Spleen (tissue), 7 donors: ENCODE data around the gene CPSF4.

Source experiments
- POLR2A ChIP-seq, 3 donors: fragments of 450-650 bp; IDR thresholded peaks; one replicate each; pipeline ENCODE4 v1.5.1; 2017; ENCODE audit warnings: antibody characterized with exemption in 3 of 3, mild to moderate bottlenecking in 1 of 3
- POLR2AphosphoS5 ChIP-seq, 3 donors: sonication (generic); formaldehyde crosslinking; IDR thresholded peaks; one replicate each; pipeline ENCODE4 v1.5.1; 2017; ENCODE audit warnings: antibody characterized with exemption in 3 of 3
- TF ChIP-seq, protein P1 (sequence below), 11 experiments: fragments of 200-600 bp in 7 of 11; fragments of 450-650 bp in 4 of 11; sonication (generic) in 4 of 11; IDR thresholded peaks in 8 of 11; conservative IDR thresholded peaks in 3 of 11; 1 replicate in 7 of 11; 2 replicates in 4 of 11; pipeline versions ENCODE4 v1.4.0 to v1.8.0; 2016 to 2021; ENCODE audit warnings: antibody characterized with exemption in 11 of 11, inconsistent platforms in 4 of 11, mild to moderate bottlenecking in 1 of 11
- donor health status: DM: no; HTN: no; CAD: no; lungs with moderate emphysema.
- donor health status: DM: no; HTN: no; CAD: no.
- donor health status: DM: no; HTN: no; CAD: no.

DNA sequence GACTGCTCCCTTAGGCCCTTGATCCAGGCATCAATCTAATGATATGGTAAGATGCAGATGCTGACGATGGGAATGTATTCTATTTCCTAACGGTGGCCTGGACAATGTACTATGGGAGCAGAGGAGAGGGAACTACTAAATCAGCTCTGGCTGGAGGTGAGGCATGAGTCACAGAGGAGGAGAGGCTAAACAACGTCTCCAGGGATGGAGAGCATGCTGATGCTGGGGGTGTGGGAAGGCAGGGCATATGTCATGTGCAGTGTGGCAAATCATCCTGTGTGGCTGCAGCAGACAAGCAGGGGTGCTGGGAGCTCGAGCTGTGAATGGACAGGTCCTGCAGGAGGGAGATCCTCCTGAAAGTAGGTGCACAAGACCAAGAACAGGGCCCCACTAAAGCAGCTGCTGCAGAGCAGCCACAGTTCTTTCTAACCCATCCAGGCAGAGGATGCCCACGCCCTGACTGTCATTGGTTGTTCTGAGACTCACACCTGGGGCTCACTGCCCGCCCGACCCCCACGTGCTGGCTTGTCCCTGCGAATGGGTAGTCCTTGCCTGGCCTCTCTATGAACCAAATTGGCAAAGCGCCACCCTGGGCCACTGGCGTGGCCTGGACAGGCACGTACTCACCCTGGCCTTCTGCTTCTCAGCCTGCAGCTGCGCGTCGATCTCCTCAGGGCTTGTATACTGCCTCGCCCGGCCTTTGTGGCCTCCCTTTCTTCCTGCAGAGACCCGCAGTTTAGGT, 34.3 kb upstream of the CPSF4 start:
- TF ChIP-seq, protein P1, sequence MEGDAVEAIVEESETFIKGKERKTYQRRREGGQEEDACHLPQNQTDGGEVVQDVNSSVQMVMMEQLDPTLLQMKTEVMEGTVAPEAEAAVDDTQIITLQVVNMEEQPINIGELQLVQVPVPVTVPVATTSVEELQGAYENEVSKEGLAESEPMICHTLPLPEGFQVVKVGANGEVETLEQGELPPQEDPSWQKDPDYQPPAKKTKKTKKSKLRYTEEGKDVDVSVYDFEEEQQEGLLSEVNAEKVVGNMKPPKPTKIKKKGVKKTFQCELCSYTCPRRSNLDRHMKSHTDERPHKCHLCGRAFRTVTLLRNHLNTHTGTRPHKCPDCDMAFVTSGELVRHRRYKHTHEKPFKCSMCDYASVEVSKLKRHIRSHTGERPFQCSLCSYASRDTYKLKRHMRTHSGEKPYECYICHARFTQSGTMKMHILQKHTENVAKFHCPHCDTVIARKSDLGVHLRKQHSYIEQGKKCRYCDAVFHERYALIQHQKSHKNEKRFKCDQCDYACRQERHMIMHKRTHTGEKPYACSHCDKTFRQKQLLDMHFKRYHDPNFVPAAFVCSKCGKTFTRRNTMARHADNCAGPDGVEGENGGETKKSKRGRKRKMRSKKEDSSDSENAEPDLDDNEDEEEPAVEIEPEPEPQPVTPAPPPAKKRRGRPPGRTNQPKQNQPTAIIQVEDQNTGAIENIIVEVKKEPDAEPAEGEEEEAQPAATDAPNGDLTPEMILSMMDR (IDR thresholded peaks at IDR 0.05 in 8 of 11, conservative IDR thresholded peaks at IDR 0.05 in 3 of 11) = no peak
- TF ChIP-seq POLR2A (IDR thresholded peaks at IDR 0.05) = no peak
- peak in 1 of 3 donors; percentile 47 for TF ChIP-seq POLR2AphosphoS5 (IDR thresholded peaks at IDR 0.05)
